ENCODE measurements around the gene NPPA.

NPPA gene

GRCh38 chr1:11831945-11832725 lies 15.4 kb downstream of the NPPA start:
- DNase-seq (ENCODE audit: low read depth, low spot score): no peak
- no peak overlapping the region for H3K4me3 ChIP-seq (ENCODE audit: low read depth, low read length)
- in situ Hi-C loops (cut with HindIII; ENCODE audit: low sequenced_read_pairs): no loop called here
- TF ChIP-seq CTCF (IDR thresholded peaks at IDR 0.05; ENCODE audit: low read depth, low read length): no peak

GRCh38 chr1:11828511-11828910 lies 19.1 kb downstream of the NPPA start:
- no peak for DNase-seq (ENCODE audit: low read depth, low spot score)
- TF ChIP-seq CTCF (IDR thresholded peaks at IDR 0.05; ENCODE audit: low read depth, low read length): no peak
- in situ Hi-C loops (cut with HindIII; ENCODE audit: low sequenced_read_pairs): no loop called here
- no peak overlapping the region for H3K4me3 ChIP-seq (ENCODE audit: low read depth, low read length)

GRCh38 chr1:11826946-11827345 lies 20.6 kb downstream of the NPPA start:
- in situ Hi-C loops (cut with HindIII; ENCODE audit: low sequenced_read_pairs): no loop called here
- TF ChIP-seq CTCF (IDR thresholded peaks at IDR 0.05; ENCODE audit: low read depth, low read length): no peak
- no peak for DNase-seq (ENCODE audit: low read depth, low spot score)
- H3K4me3 ChIP-seq (ENCODE audit: low read depth, low read length): no peak overlapping the region

GRCh38 chr1:11825131-11825530 lies 22.5 kb downstream of the NPPA start:
- H3K4me3 ChIP-seq (ENCODE audit: low read depth, low read length): no peak overlapping the region
- DNase-seq (ENCODE audit: low read depth, low spot score): no peak
- in situ Hi-C loops (cut with HindIII; ENCODE audit: low sequenced_read_pairs): no loop called here
- TF ChIP-seq CTCF (IDR thresholded peaks at IDR 0.05; ENCODE audit: low read depth, low read length): no peak

GRCh38 chr1:11823366-11824137 lies 24.0 kb downstream of the NPPA start:
- TF ChIP-seq CTCF (IDR thresholded peaks at IDR 0.05; ENCODE audit: low read depth, low read length): no peak
- no peak overlapping the region for H3K4me3 ChIP-seq (ENCODE audit: low read depth, low read length)
- in situ Hi-C loops (cut with HindIII; ENCODE audit: low sequenced_read_pairs): no loop called here
- peak; percentile 28 for DNase-seq (ENCODE audit: low read depth, low spot score)

DNA sequence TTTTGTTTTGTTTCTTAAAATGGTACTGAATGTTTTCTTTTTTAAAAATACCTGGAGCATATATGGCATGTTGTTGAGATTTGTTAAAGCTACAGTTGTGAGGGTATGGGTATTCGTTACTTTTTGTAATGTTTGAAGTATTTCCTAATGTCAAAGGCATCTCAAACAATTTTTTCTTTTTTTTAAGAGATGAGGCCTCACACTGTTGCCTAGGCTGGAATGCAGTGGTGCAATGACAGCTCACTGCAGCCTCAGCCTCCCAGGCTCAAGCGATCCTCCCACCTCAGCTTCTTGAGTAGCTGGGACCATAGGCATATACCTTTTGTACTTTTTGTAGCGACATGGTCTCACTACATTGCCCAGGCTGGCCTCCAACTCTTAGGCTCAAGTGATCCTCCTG lies 25.5 kb downstream of the NPPA start:
- no peak for TF ChIP-seq CTCF (IDR thresholded peaks at IDR 0.05; ENCODE audit: low read depth, low read length)
- DNase-seq (ENCODE audit: low read depth, low spot score): peak; percentile 12
- no peak overlapping the region for H3K4me3 ChIP-seq (ENCODE audit: low read depth, low read length)
- in situ Hi-C loops (cut with HindIII; ENCODE audit: low sequenced_read_pairs): no loop called here
